Trophoblast cell (in vitro differentiated cells and primary cell): Measurements from ENCODE around the gene RSU1.

Experiments
- DNase-seq, 2 donors: peaks; one replicate each; pipeline ENCODE4 v3.0.0-alpha.2; 2016
- H2AFZ ChIP-seq: 2 replicates; pipeline ENCODE4 v1.6.1; 2013; ENCODE audit warnings: low read length, moderate library complexity, mild to moderate bottlenecking; ENCODE audit not compliant: insufficient read depth, poor library complexity
- H2AK5ac ChIP-seq: 2 replicates; pipeline ENCODE4 v1.6.1; 2013; ENCODE audit warnings: mild to moderate bottlenecking, low read length
- H2BK120ac ChIP-seq: 2 replicates; pipeline ENCODE4 v1.6.1; 2013; ENCODE audit warnings: low read length, mild to moderate bottlenecking, moderate library complexity; ENCODE audit not compliant: insufficient read depth, poor library complexity
- H2BK12ac ChIP-seq: 2 replicates; pipeline ENCODE4 v1.6.1; 2013; ENCODE audit warnings: mild to moderate bottlenecking, low read length, moderate library complexity
- H2BK5ac ChIP-seq: 2 replicates; pipeline ENCODE4 v1.6.1; 2013; ENCODE audit warnings: low read length, low read depth, moderate library complexity, mild to moderate bottlenecking; ENCODE audit not compliant: poor library complexity
- H3K14ac ChIP-seq: 2 replicates; pipeline ENCODE4 v1.6.1; 2013; ENCODE audit warnings: mild to moderate bottlenecking, low read length
- H3K18ac ChIP-seq: 2 replicates; pipeline ENCODE4 v1.6.1; 2013; ENCODE audit warnings: mild to moderate bottlenecking, low read length
- H3K23ac ChIP-seq: 2 replicates; pipeline ENCODE4 v1.6.1; 2013; ENCODE audit warnings: low read length
- H3K27ac ChIP-seq: 2 replicates; pipeline ENCODE4 v1.5.1; 2013; ENCODE audit warnings: low read depth, mild to moderate bottlenecking, inconsistent platforms, low read length, moderate library complexity
- H3K27me3 ChIP-seq: 2 replicates; pipeline ENCODE4 v1.6.1; 2013; ENCODE audit warnings: inconsistent platforms, mild to moderate bottlenecking, low read length, moderate library complexity; ENCODE audit not compliant: insufficient read depth
- H3K36me3 ChIP-seq, 2 experiments: 1 replicate in 1 of 2; 2 replicates in 1 of 2; pipeline ENCODE4 v1.6.1; 2013; ENCODE audit warnings: low read length in 2 of 2, mild to moderate bottlenecking in 2 of 2, moderate library complexity in 1 of 2; ENCODE audit not compliant: insufficient read depth in 2 of 2, control insufficient read depth in 1 of 2
- H3K4ac ChIP-seq: 2 replicates; pipeline ENCODE4 v1.6.1; 2013; ENCODE audit warnings: low read depth, mild to moderate bottlenecking, low read length, moderate library complexity
- H3K4me1 ChIP-seq, 2 experiments: 1 replicate in 1 of 2; 2 replicates in 1 of 2; pipeline ENCODE4 v1.6.1; 2013; ENCODE audit warnings: low read length in 2 of 2, mild to moderate bottlenecking in 2 of 2, moderate library complexity in 1 of 2; ENCODE audit not compliant: insufficient read depth in 2 of 2, control insufficient read depth in 1 of 2
- H3K4me2 ChIP-seq: 2 replicates; pipeline ENCODE4 v1.6.1; 2013; ENCODE audit warnings: inconsistent platforms, mild to moderate bottlenecking, low read length, moderate library complexity
- H3K4me3 ChIP-seq: 2 replicates; pipeline ENCODE4 v1.5.1; 2013; ENCODE audit warnings: mild to moderate bottlenecking, low read depth, low read length, inconsistent platforms
- H3K79me1 ChIP-seq: one replicate; pipeline ENCODE4 v1.6.1; 2013; ENCODE audit warnings: low read length
- H3K79me2 ChIP-seq: 2 replicates; pipeline ENCODE4 v1.6.1; 2013; ENCODE audit warnings: low read length, mild to moderate bottlenecking; ENCODE audit not compliant: control insufficient read depth, insufficient read depth, poor library complexity
- H3K9ac ChIP-seq: 2 replicates; pipeline ENCODE4 v1.6.1; 2013; ENCODE audit warnings: mild to moderate bottlenecking, low read length
- H3K9me3 ChIP-seq: 2 replicates; pipeline ENCODE4 v1.6.1; 2013; ENCODE audit warnings: low read depth, mild to moderate bottlenecking, control low read depth, inconsistent platforms, low read length; ENCODE audit not compliant: insufficient read depth
- H4K12ac ChIP-seq: 2 replicates; pipeline ENCODE4 v1.6.1; 2013; ENCODE audit warnings: low read depth, mild to moderate bottlenecking, low read length, moderate library complexity
- H4K8ac ChIP-seq: 2 replicates; pipeline ENCODE4 v1.6.1; 2013; ENCODE audit warnings: low read depth, mild to moderate bottlenecking, low read length, moderate library complexity
- H4K91ac ChIP-seq: one replicate; pipeline ENCODE4 v1.6.1; 2013; ENCODE audit warnings: low read depth, mild to moderate bottlenecking, low read length, moderate library complexity
- WGBS: extraction: QIAGEN DNeasy Blood & Tissue Kit; methylation state at CpG from one replicate; pipeline ENCODE4 v1.1.7; 2013; ENCODE audit warnings: missing lambda C conversion rate; ENCODE audit not compliant: insufficient read length, insufficient coverage; ENCODE audit errors: extremely low coverage; 5-methylcytosine and 5-hydroxymethylcytosine counted together

The RSU1 gene

GRCh38 chr10:16649757-16650156 is 167.5 kb downstream of the RSU1 start:
- H3K79me2 ChIP-seq = no peaks in the 10 kb centered on the region
- H3K79me1 ChIP-seq = no peaks in the 10 kb centered on the region
- H3K4ac ChIP-seq = no peak overlapping the region
- no CpG with 5 or more reads among the region's 2 CpGs for WGBS
- no peak overlapping the region for H3K9ac ChIP-seq
- H3K4me3 ChIP-seq = no peak overlapping the region
- no peak overlapping the region for H2BK120ac ChIP-seq
- H3K27me3 ChIP-seq = no peaks in the 10 kb centered on the region
- no peak overlapping the region for H3K27ac ChIP-seq
- H3K36me3 ChIP-seq = no peaks in the 10 kb centered on the region
- peaks cover 0 to 2% of the 10 kb centered on the region in 2 experiments for H3K4me1 ChIP-seq
- H3K9me3 ChIP-seq = no peaks in the 10 kb centered on the region
- no peak overlapping the region for H4K12ac ChIP-seq
- no peak overlapping the region for H2AK5ac ChIP-seq
- no peak overlapping the region for H2BK5ac ChIP-seq
- H4K8ac ChIP-seq = no peak overlapping the region
- no peak overlapping the region for H3K23ac ChIP-seq
- no peak overlapping the region for H3K18ac ChIP-seq
- no peak for DNase-seq
- H4K91ac ChIP-seq = no peak overlapping the region
- H2BK12ac ChIP-seq = no peak overlapping the region
- H3K4me2 ChIP-seq = no peak overlapping the region
- H3K14ac ChIP-seq = no peak overlapping the region
- no peak overlapping the region for H2AFZ ChIP-seq

GRCh38 chr10:16648366-16648765 is 168.9 kb downstream of the RSU1 start:
- Histone ChIP-seq H2AK5ac (no peak overlapping the region), H3K4ac (no peak overlapping the region), H3K4me1 (peaks cover 2% of the 10 kb centered on the region in 2 experiments), H3K4me3 (no peak overlapping the region), H4K8ac (no peak overlapping the region), H3K27me3 (no peaks in the 10 kb centered on the region), H2AFZ (no peak overlapping the region), H4K91ac (no peak overlapping the region), H3K36me3 (no peaks in the 10 kb centered on the region), H2BK120ac (no peak overlapping the region), H3K79me1 (no peaks in the 10 kb centered on the region), H2BK12ac (no peak overlapping the region), H3K79me2 (no peaks in the 10 kb centered on the region), H3K4me2 (no peak overlapping the region), H4K12ac (no peak overlapping the region), H3K23ac (no peak overlapping the region), H2BK5ac (no peak overlapping the region), H3K18ac (no peak overlapping the region), H3K27ac (no peak overlapping the region), H3K14ac (no peak overlapping the region), H3K9ac (no peak overlapping the region), H3K9me3 (no peaks in the 10 kb centered on the region)
- no peak for DNase-seq
- no CpG with 5 or more reads among the region's 2 CpGs for WGBS

DNA sequence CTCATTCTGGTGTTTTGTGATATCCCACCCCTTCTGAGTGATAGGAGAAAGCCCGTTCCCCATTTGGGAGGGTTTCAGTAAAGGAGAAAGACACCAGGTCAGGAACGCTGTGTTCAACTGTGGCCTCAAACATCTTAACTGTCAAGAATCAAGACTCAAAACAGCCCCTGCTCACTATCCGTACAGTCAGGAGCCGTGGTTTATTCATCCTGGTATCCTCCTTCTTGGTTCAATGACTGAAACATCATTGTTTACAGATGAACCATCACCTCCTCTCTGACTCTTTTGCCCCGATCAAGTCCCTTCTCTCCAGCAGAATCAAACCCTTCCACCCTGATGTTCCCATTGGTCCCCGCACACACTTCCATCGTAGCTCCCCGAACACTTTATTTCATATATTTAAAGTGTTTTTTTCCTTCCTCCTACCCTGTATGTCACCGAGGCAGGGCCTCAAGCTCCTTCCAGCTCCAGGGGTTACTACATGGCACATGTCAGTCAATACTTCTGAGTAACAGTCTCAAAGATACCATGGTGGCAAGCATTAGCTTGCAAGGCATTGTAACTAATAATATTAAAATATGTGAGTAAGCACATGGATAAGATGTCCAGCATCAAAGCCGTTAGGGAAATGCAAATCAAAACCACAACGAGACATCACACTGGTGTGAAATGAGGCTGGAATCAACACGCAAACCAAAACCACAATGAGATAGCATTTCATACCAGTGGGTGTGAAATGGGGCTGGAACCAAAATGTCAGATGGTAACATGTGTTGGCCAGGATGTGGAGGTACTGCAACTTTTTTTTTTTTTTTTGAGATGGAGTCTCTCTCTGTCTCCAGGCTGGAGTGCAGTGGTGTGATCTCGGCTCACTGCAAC is 170.8 kb downstream of the RSU1 start:
- no peak overlapping the region for H4K91ac ChIP-seq
- H3K9ac ChIP-seq = no peak overlapping the region
- H3K14ac ChIP-seq = no peak overlapping the region
- H2BK5ac ChIP-seq = no peak overlapping the region
- no peak overlapping the region for H3K23ac ChIP-seq
- WGBS = no CpG with 5 or more reads among the region's 13 CpGs
- H3K4me2 ChIP-seq = no peak overlapping the region
- H3K79me1 ChIP-seq = no peaks in the 10 kb centered on the region
- no peak overlapping the region for H3K27ac ChIP-seq
- no peaks in the 10 kb centered on the region for H3K27me3 ChIP-seq
- no peaks in the 10 kb centered on the region for H3K36me3 ChIP-seq
- H2BK120ac ChIP-seq = no peak overlapping the region
- no peak overlapping the region for H2AK5ac ChIP-seq
- no peak overlapping the region for H2AFZ ChIP-seq
- H3K4me1 ChIP-seq = peaks cover 0 to 2% of the 10 kb centered on the region in 2 experiments
- no peak overlapping the region for H2BK12ac ChIP-seq
- no peaks in the 10 kb centered on the region for H3K79me2 ChIP-seq
- no peak overlapping the region for H3K4me3 ChIP-seq
- no peak overlapping the region for H4K8ac ChIP-seq
- no peak overlapping the region for H4K12ac ChIP-seq
- H3K9me3 ChIP-seq = no peaks in the 10 kb centered on the region
- H3K18ac ChIP-seq = no peak overlapping the region
- DNase-seq = no peak
- H3K4ac ChIP-seq = no peak overlapping the region

- Histone ChIP-seq H3K14ac (no peak overlapping the region), H4K8ac (no peak overlapping the region), H2AK5ac (no peak overlapping the region), H3K36me3 (no peaks in the 10 kb centered on the region), H3K4ac (no peak overlapping the region), H3K27ac (no peak overlapping the region), H3K23ac (no peak overlapping the region), H3K79me2 (no peaks in the 10 kb centered on the region), H2BK5ac (no peak overlapping the region), H3K27me3 (no peaks in the 10 kb centered on the region), H3K79me1 (no peaks in the 10 kb centered on the region), H3K9me3 (no peaks in the 10 kb centered on the region), H3K18ac (no peak overlapping the region), H3K4me3 (no peak overlapping the region), H2BK120ac (no peak overlapping the region), H4K91ac (no peak overlapping the region), H3K9ac (no peak overlapping the region), H3K4me1 (peaks cover 0 to 2% of the 10 kb centered on the region in 2 experiments), H2BK12ac (no peak overlapping the region), H4K12ac (no peak overlapping the region), H3K4me2 (no peak overlapping the region), H2AFZ (no peak overlapping the region)
- WGBS = no CpG with 5 or more reads among the region's 5 CpGs
- peak in 1 of 2 donors; percentile 19 for DNase-seq
Observed at GRCh38 chr10:16644146-16644545, 173.1 kb downstream of the RSU1 start.
